Measurements from ENCODE around the gene CHRNA1. TPM values are rescaled to one million over a fixed set of nuclear protein-coding genes. Genes with fewer than 3 reads are reported as not detected.

The CHRNA1 gene
- polyA plus RNA-seq, 1 of the 3 experiments (the other 2 are of a cell fraction) = 0.02 TPM

DNA sequence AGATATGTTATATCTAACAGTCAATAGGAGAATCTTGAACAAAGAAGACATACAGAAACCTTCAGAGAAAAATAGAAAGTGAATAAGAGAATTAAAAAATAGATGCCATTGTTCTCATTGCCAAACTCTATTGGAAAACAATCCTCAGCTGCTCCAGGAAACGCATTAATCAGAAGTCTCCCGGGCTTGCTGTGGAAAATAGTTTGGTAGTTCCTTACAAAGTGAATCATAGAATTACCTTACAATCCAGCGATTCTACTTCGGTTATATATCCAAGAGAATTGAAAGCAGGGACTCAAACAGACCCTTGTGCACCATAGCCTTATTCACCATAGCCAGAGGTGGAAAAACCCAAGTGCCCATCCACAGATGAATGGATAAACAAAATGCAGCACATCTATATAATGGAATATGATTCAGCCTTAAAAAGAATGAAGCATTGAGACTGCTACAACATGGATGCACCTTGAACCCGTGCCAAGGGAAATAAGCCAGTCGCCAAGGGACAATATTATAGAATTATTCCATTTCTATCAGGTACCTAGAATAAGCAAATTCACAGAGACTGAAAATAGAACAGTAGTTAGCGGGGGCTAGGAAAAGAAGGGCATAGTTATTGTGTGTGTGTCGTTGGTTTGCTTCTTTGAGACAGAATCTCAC, 21.9 kb upstream of the CHRNA1 start:
- Histone ChIP-seq H3K4me1 (ENCODE audit: control insufficient read depth in 1 of 2, insufficient read depth in 2 of 2, low read depth in 1 of 2, low read length in 1 of 2) (peaks cover 25 to 28% of the 10 kb centered on the region in 2 experiments), H3K4me2 (peak overlapping the region; percentile 51), H3K27ac (ENCODE audit: low read depth in 2 of 2, low read length in 1 of 2) (peak overlapping the region; percentile 90 to 97; a peak in 3 of 4 replicates), H3F3A (replicated peaks; ENCODE audit: insufficient read depth) (peaks cover 19% of the 10 kb centered on the region), H3K27me3 (ENCODE audit: insufficient read depth) (no peaks in the 10 kb centered on the region), H2AFZ (ENCODE audit: low read depth) (peak overlapping the region; percentile 58), H3K9ac (peak overlapping the region; percentile 74), H3K9me2 (no peaks in the 10 kb centered on the region), H3K4me3 (ENCODE audit: low read depth in 2 of 2, low read length in 1 of 2) (no peak overlapping the region), H4K20me1 (ENCODE audit: insufficient read depth) (no peaks in the 10 kb centered on the region), H3K79me2 (ENCODE audit: insufficient read depth) (no peaks in the 10 kb centered on the region), H3K36me3 (replicated peaks in 1 of 2; ENCODE audit: control insufficient read depth in 1 of 2, insufficient read depth in 2 of 2, low read length in 1 of 2) (no peaks in the 10 kb centered on the region), H3K9me3 (no peaks in the 10 kb centered on the region)
- POLR2A ChIA-PET = no interaction called here
- WGBS (ENCODE audit: low lambda C conversion rate) = 49% methylated on average over 8 of the region's 8 CpGs
- CTCF ChIA-PET = interaction anchor here (0.6 to 1.5 kb wide), 2 partner anchors 8 to 15 kb away, joined by 3 to 4 read pairs; no protein-coding TSS in a partner anchor
- no peak for DNase-seq
- TF ChIP-seq ZBTB33 (IDR thresholded peaks at IDR 0.05; ENCODE audit: borderline replicate concordance, low read depth) = no peak
- TF ChIP-seq TCF12 (IDR thresholded peaks at IDR 0.05) = peak; percentile 54; the same call in 1 of the 2 replicates
- TF ChIP-seq POLR2AphosphoS5 (IDR thresholded peaks at IDR 0.05; ENCODE audit: low read depth, low read length) = no peak
- TF ChIP-seq NRF1 (IDR thresholded peaks at IDR 0.05; ENCODE audit: low read depth, low read length) = no peak
- no peak for TF ChIP-seq CHD2 (IDR thresholded peaks at IDR 0.05; ENCODE audit: low read length, partially characterized antibody)
- peak; percentile 45; the same call in 1 of the 2 replicates for TF ChIP-seq FOSL2 (IDR thresholded peaks at IDR 0.05; ENCODE audit: borderline replicate concordance, low read depth)
- peak; percentile 18; the same call in 1 of the 2 replicates for TF ChIP-seq JUND (IDR thresholded peaks at IDR 0.05)
- TF ChIP-seq EP300 (IDR thresholded peaks at IDR 0.05; ENCODE audit: borderline replicate concordance in 1 of 2, low read depth in 1 of 2, low read length in 1 of 2) = no peak
- peak; percentile 52 for TF ChIP-seq NFIC (IDR thresholded peaks at IDR 0.05; ENCODE audit: borderline replicate concordance)
- TF ChIP-seq PBX3 (IDR thresholded peaks at IDR 0.05) = peak; percentile 50; the same call in 1 of the 2 replicates
- TF ChIP-seq FOXJ3 (CRISPR knock-in tag; IDR thresholded peaks at IDR 0.05) = no peak
- no peak for TF ChIP-seq RCOR1 (IDR thresholded peaks at IDR 0.05; ENCODE audit: low read length)

- Histone ChIP-seq H3K9me3 (no peaks in the 10 kb centered on the region), H3K9me2 (no peaks in the 10 kb centered on the region), H4K20me1 (ENCODE audit: insufficient read depth) (no peaks in the 10 kb centered on the region), H3K4me2 (peak overlapping the region; percentile 51), H3F3A (replicated peaks; ENCODE audit: insufficient read depth) (peaks cover 19% of the 10 kb centered on the region), H3K79me2 (ENCODE audit: insufficient read depth) (no peaks in the 10 kb centered on the region), H3K4me1 (ENCODE audit: control insufficient read depth in 1 of 2, insufficient read depth in 2 of 2, low read depth in 1 of 2, low read length in 1 of 2) (peaks cover 25 to 26% of the 10 kb centered on the region in 2 experiments), H3K9ac (peak overlapping the region; percentile 74), H3K36me3 (replicated peaks in 1 of 2; ENCODE audit: control insufficient read depth in 1 of 2, insufficient read depth in 2 of 2, low read length in 1 of 2) (no peaks in the 10 kb centered on the region), H3K27me3 (ENCODE audit: insufficient read depth) (no peaks in the 10 kb centered on the region), H3K4me3 (ENCODE audit: low read depth in 2 of 2, low read length in 1 of 2) (no peak overlapping the region), H3K27ac (ENCODE audit: low read depth in 2 of 2, low read length in 1 of 2) (peak overlapping the region; percentile 90 to 97), H2AFZ (ENCODE audit: low read depth) (peak overlapping the region; percentile 58)
- CTCF ChIA-PET = interaction anchor here (0.6 to 1.5 kb wide), 5 partner anchors 9 to 199 kb away, joined by 3 to 4 read pairs (median 3); no protein-coding TSS in a partner anchor
- WGBS (ENCODE audit: low lambda C conversion rate) = 81% methylated on average over 3 of the region's 3 CpGs
- no peak for DNase-seq
- POLR2A ChIA-PET = interaction anchor here (1.0 kb wide), 1 partner anchor 62 kb away, joined by 3 read pairs; no protein-coding TSS in a partner anchor
- no peak for TF ChIP-seq NRF1 (IDR thresholded peaks at IDR 0.05; ENCODE audit: low read depth, low read length)
- TF ChIP-seq RFX5 (IDR thresholded peaks at IDR 0.05; ENCODE audit: low read length) = no peak
- no peak for TF ChIP-seq POLR2AphosphoS5 (IDR thresholded peaks at IDR 0.05; ENCODE audit: low read depth, low read length)
- TF ChIP-seq ZBTB33 (IDR thresholded peaks at IDR 0.05; ENCODE audit: borderline replicate concordance, low read depth) = no peak
- no peak for TF ChIP-seq SMC3 (IDR thresholded peaks at IDR 0.05; ENCODE audit: low read depth, low read length)
- no peak for TF ChIP-seq RCOR1 (IDR thresholded peaks at IDR 0.05; ENCODE audit: low read length)
- TF ChIP-seq USF1 (IDR thresholded peaks at IDR 0.05; ENCODE audit: borderline replicate concordance, low read depth) = no peak
Observed at GRCh38 chr2:174785481-174785880, 21.2 kb upstream of the CHRNA1 start.
